GM12878 (cell line): Measurements from ENCODE around the gene SCMH1. TPM values are rescaled to one million over a fixed set of nuclear protein-coding genes. Genes with fewer than 3 reads are reported as not detected.

Experiments
- ATAC-seq: fragments of 200-7000 bp; cut with Tn5 transposase; 3 replicates; pipeline ENCODE4 v1.9.1; 2020; ENCODE audit warnings: mild to moderate bottlenecking, moderate library complexity
- BruUV-seq: library from RNA; stranded (reverse); fragments of 400-500 nt; replicated peaks from 2 replicates; lab custom pipeline; 2021; lab: Mats Ljungman, UMichigan
- CTCF ChIA-PET: fragments of 300-600 bp; sonication (Branson Sonifier 250); formaldehyde crosslinking; extraction: SDS; loops from one replicate; lab custom pipeline; 2021; ENCODE audit warnings: inconsistent platforms; lab: Yijun Ruan, JAX
- POLR2A ChIA-PET: fragments of 350-600 bp; formaldehyde crosslinking; extraction: SDS; loops from one replicate; lab custom pipeline; 2021; ENCODE audit warnings: inconsistent platforms; lab: Charles Lee
- RAD21 ChIA-PET: fragments of 300-600 bp; sonication (Branson Sonifier 250); formaldehyde crosslinking; loops from one replicate; lab custom pipeline; 2023; ENCODE audit warnings: antibody characterized with exemption; ENCODE audit not compliant: unreplicated experiment; lab: Charles Lee
- SMC1A ChIA-PET: fragments of 300-600 bp; sonication (Branson Sonifier 250); formaldehyde crosslinking; loops from one replicate; lab custom pipeline; 2023; ENCODE audit not compliant: unreplicated experiment, uncharacterized antibody; lab: Charles Lee
- DNase-seq: peaks from one replicate; pipeline ENCODE4 v3.0.0-alpha.2; 2011; ENCODE audit warnings: low read depth, low spot score
- FAIRE-seq: peaks from 3 replicates; lab custom pipeline; 2011; peaks lifted over from hg19 to GRCh38; lab: Jason Lieb, UNC
- H2AFZ ChIP-seq: 2 replicates; pipeline ENCODE4 v1.6.0; 2011; ENCODE audit warnings: low read depth, low read length, control low read depth; ENCODE audit not compliant: control insufficient read depth
- H3K27ac ChIP-seq: 2 replicates; pipeline ENCODE4 v1.5.1; 2011; ENCODE audit warnings: control low read depth; ENCODE audit not compliant: control insufficient read depth, insufficient read depth
- H3K27me3 ChIP-seq, 2 experiments: replicated peaks in 1 of 2; 2 replicates each; pipeline versions ENCODE4 v1.6.0 to v1.6.1; 2011; ENCODE audit warnings: low read length in 1 of 2; ENCODE audit not compliant: control insufficient read depth in 2 of 2, insufficient read depth in 2 of 2
- H3K36me3 ChIP-seq, 2 experiments: 2 replicates each; pipeline ENCODE4 v1.5.1; 2011; ENCODE audit warnings: low read length in 1 of 2; ENCODE audit not compliant: control insufficient read depth in 2 of 2, insufficient read depth in 2 of 2
- H3K4me1 ChIP-seq: 2 replicates; pipeline ENCODE4 v1.6.1; 2011; ENCODE audit warnings: mild to moderate bottlenecking, low read length, moderate library complexity, mixed read lengths; ENCODE audit not compliant: control insufficient read depth, insufficient read depth
- H3K4me2 ChIP-seq: 2 replicates; pipeline ENCODE4 v1.6.0; 2011; ENCODE audit warnings: control low read depth; ENCODE audit not compliant: control insufficient read depth, insufficient read depth
- H3K4me3 ChIP-seq: fragments of 200-600 bp; sonication (generic); 2 replicates; pipeline ENCODE4 v1.5.1; 2016
- H3K79me2 ChIP-seq: 2 replicates; pipeline ENCODE4 v1.6.0; 2011; ENCODE audit warnings: low read length; ENCODE audit not compliant: control insufficient read depth, insufficient read depth
- H3K9ac ChIP-seq: 2 replicates; pipeline ENCODE4 v1.8.0; 2011; ENCODE audit warnings: low read length, control low read depth, mixed read lengths; ENCODE audit not compliant: control insufficient read depth, insufficient read depth
- H3K9me3 ChIP-seq: replicated peaks from 3 replicates; pipeline ENCODE4 v1.5.1; 2011; ENCODE audit warnings: mild to moderate bottlenecking, low read length; ENCODE audit not compliant: control insufficient read depth, insufficient read depth
- H4K20me1 ChIP-seq: 2 replicates; pipeline ENCODE4 v1.6.0; 2011; ENCODE audit not compliant: control insufficient read depth, insufficient read depth
- BCL3 ChIP-seq: IDR thresholded peaks from 2 replicates; pipeline ENCODE4 v1.6.1; 2011; ENCODE audit warnings: borderline replicate concordance, low read depth, mild to moderate bottlenecking, moderate library complexity, low read length; ENCODE audit not compliant: insufficient read depth, poor library complexity, severe bottlenecking
- CBFB ChIP-seq: IDR thresholded peaks from 2 replicates; pipeline ENCODE4 v1.6.1; 2016; ENCODE audit warnings: antibody characterized with exemption, low read depth
- FOXK2 ChIP-seq: fragments of 450-650 bp; IDR thresholded peaks from 2 replicates; pipeline ENCODE4 v1.6.1; 2017; ENCODE audit warnings: mild to moderate bottlenecking, moderate library complexity
- IKZF2 ChIP-seq, 2 experiments: fragments of 450-650 bp; IDR thresholded peaks; 2 replicates each; pipeline ENCODE4 v1.6.1; 2017; ENCODE audit warnings: mild to moderate bottlenecking in 2 of 2, moderate library complexity in 2 of 2
- MEF2B ChIP-seq: fragments of 450-650 bp; IDR thresholded peaks from 2 replicates; pipeline ENCODE4 v1.6.1; 2018; ENCODE audit warnings: mild to moderate bottlenecking, moderate library complexity; ENCODE audit not compliant: partially characterized antibody, poor library complexity, severe bottlenecking
- MYB ChIP-seq: fragments of 150-350 bp; IDR thresholded peaks from 2 replicates; pipeline ENCODE4 v1.6.1; 2014; ENCODE audit warnings: mild to moderate bottlenecking, low read depth, low read length, borderline replicate concordance
- RB1 ChIP-seq: fragments of 450-650 bp; formaldehyde crosslinking; IDR thresholded peaks from 2 replicates; pipeline ENCODE4 v1.6.1; 2017; ENCODE audit warnings: mild to moderate bottlenecking, borderline replicate concordance
- SMARCA5 ChIP-seq: fragments of 450-650 bp; IDR thresholded peaks from 2 replicates; pipeline ENCODE4 v1.6.1; 2017; ENCODE audit warnings: mild to moderate bottlenecking
- TCF3 ChIP-seq: IDR thresholded peaks from 2 replicates; pipeline ENCODE4 v1.6.1; 2012; ENCODE audit warnings: low read depth, mild to moderate bottlenecking, low read length, borderline replicate concordance; ENCODE audit not compliant: insufficient read depth
- ZBTB33 ChIP-seq: fragments of 450-650 bp; IDR thresholded peaks from 2 replicates; pipeline ENCODE4 v1.6.1; 2017; ENCODE audit warnings: mild to moderate bottlenecking
- ZNF274 ChIP-seq: IDR thresholded peaks from one replicate; pipeline ENCODE4 v1.8.0; 2011; ENCODE audit not compliant: insufficient read length, insufficient read depth
- WGBS: methylation state at CpG from one replicate; pipeline ENCODE4 v1.1.6; 2016; ENCODE audit warnings: low lambda C conversion rate; ENCODE audit not compliant: insufficient replicate concordance, insufficient coverage; ENCODE audit errors: missing lambda C conversion rate; 5-methylcytosine and 5-hydroxymethylcytosine counted together
- in situ Hi-C: fragments of 300-500 bp; cut with MboI; formaldehyde crosslinking; loops from 9 replicates; pipeline ENCODE4 v1.14.3; 2018; ENCODE audit warnings: mixed read lengths
- intact Hi-C: fragments of 100-400 bp; cut with micrococcal nuclease; formaldehyde crosslinking; loops from one replicate; pipeline ENCODE4 v1.14.2; 2022; ENCODE audit not compliant: unreplicated experiment
- polyA plus RNA-seq, 11 experiments: library from polyadenylated mRNA; depleted of rRNA in 4 of 11; unstranded in 6 of 11; stranded (reverse) in 5 of 11; fragments of >200 nt; fragmentation: Nextera tagmentation in 4 of 11; fragmentation: Illumina TruSeq in 1 of 11; extraction: Ambion mirVana in 4 of 11; extraction: Trizol in 1 of 11; gene quantifications; 1 replicate in 1 of 11; 2 replicates in 10 of 11; pipeline versions ENCODE4 v1.2.1 to v1.2.3, GENCODE V29; 2011 to 2016; ENCODE audit warnings: inconsistent platforms in 2 of 11, missing spikeins in 2 of 11, low read depth in 1 of 11
- total RNA-seq, 4 experiments: library from RNA; depleted of rRNA in 3 of 4; stranded (reverse); fragments of >200 nt in 3 of 4; fragmentation: Illumina TruSeq in 1 of 4; extraction: Trizol in 1 of 4; gene quantifications; 2 replicates each; pipeline versions ENCODE4 v1.2.1 to v1.2.3, GENCODE V29; 2013 to 2021

The SCMH1 gene
- total and polyA plus RNA-seq, 10 of the 15 experiments (the other 5 are each of a cell fraction or from before 2014, with no cell fraction given): 7.5 to 44.1 (median 27.8) TPM

- Histone ChIP-seq H3K4me3 (no peak overlapping the region), H3K9me3 (no peaks in the 10 kb centered on the region), H3K9ac (no peak overlapping the region), H2AFZ (no peak overlapping the region), H3K36me3 (peaks cover 2 to 31% of the 10 kb centered on the region in 2 experiments), H3K4me2 (no peak overlapping the region), H3K79me2 (no peaks in the 10 kb centered on the region), H4K20me1 (no peaks in the 10 kb centered on the region), H3K4me1 (no peaks in the 10 kb centered on the region), H3K27ac (no peak overlapping the region), H3K27me3 (no peaks in the 10 kb centered on the region)
- TF ChIP-seq RB1 (no peak), ZNF274 (no peak), SMARCA5 (no peak), FOXK2 (no peak), MYB (no peak), MEF2B (no peak)
- ChIA-PET SMC1A (interaction anchor here (0.7 to 2.1 kb wide), 2 partner anchors 10 to 378 kb away, joined by 3 to 7 read pairs; no protein-coding TSS in a partner anchor), RAD21 (no interaction called here), CTCF (interaction anchor here (0.8 to 1.2 kb wide), 5 partner anchors 10 to 213 kb away, joined by 3 to 4 read pairs (median 3); no protein-coding TSS in a partner anchor), POLR2A (no interaction called here)
- in situ Hi-C loops: no loop called here
- 94% methylated on average over 3 of the region's 3 CpGs for WGBS
- DNase-seq: no peak
- ATAC-seq: no peak
- no peak for FAIRE-seq
- intact Hi-C loops: no loop called here
- BruUV-seq: no TSS peak
These were observed 204.8 kb downstream of the SCMH1 start for GRCh38 chr1:41037116-41037903.

DNA sequence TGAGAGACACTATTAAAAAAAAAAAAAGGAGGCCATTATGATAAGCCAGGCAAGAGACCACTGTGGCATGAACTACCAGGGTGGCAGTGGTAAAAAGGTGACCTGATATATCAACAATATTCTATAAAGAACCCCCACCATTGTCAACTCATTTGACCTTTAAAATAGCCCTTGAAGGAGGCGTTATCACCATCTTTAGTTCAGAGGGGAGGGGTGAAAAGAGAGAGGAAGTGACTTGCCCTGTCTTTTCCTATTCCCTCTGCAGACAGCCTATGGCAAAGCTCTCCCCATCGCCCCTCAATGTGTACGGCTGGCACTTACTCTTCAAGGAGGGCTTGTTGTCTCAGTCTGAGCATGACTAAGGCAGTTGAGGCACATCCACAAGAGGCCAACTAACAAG is 208.8 kb downstream of the SCMH1 start:
- Histone ChIP-seq H3K9me3 (no peaks in the 10 kb centered on the region), H3K27ac (no peak overlapping the region), H3K36me3 (peaks cover 2 to 34% of the 10 kb centered on the region in 2 experiments), H2AFZ (no peak overlapping the region), H4K20me1 (no peaks in the 10 kb centered on the region), H3K27me3 (no peaks in the 10 kb centered on the region), H3K9ac (no peak overlapping the region), H3K79me2 (no peaks in the 10 kb centered on the region), H3K4me2 (no peak overlapping the region), H3K4me3 (no peak overlapping the region)
- in situ Hi-C loops: no loop called here
- ChIA-PET SMC1A (no interaction called here), POLR2A (interaction anchor here (0.8 kb wide), 1 partner anchor 10 kb away, joined by 4 read pairs; no protein-coding TSS in a partner anchor), CTCF (no interaction called here)
- WGBS: 97% methylated on average over 3 of the region's 3 CpGs
- FAIRE-seq (no peak), ATAC-seq (no peak), DNase-seq (no peak)
- intact Hi-C loops: no loop called here
- no TSS peak for BruUV-seq
- no peak for TF ChIP-seq CBFB
- TF ChIP-seq ZBTB33: no peak
- no peak for TF ChIP-seq TCF3
- TF ChIP-seq IKZF2 (IDR thresholded peaks at IDR 0.05): no peak
- TF ChIP-seq BCL3: no peak
- TF ChIP-seq SMARCA5: no peak
- TF ChIP-seq, all 136 proteins: peak for 0
- H3K4me1 ChIP-seq: no peaks in the 10 kb centered on the region
- RAD21 ChIA-PET: no interaction called here
